Thoracic aorta (tissue), 2 donors: ENCODE measurements around the gene FRMPD2. TPM values are rescaled to one million over a fixed set of nuclear protein-coding genes. Genes with fewer than 3 reads are reported as not detected.
"Not testable (repeated sequence)": the region's sequence is repeated elsewhere in the genome, so short reads cannot be mapped to it uniquely, and the experiment has no call there.

Source experiments
- ATAC-seq: fragments of 150-250 bp; one replicate; pipeline ENCODE4 v1.8.0; 2017; ENCODE audit warnings: low read depth; ENCODE audit not compliant: insufficient number of reproducible peaks, low FRiP score
- DNase-seq: peaks from one replicate; pipeline ENCODE4 v3.0.0-alpha.2; 2020; ENCODE audit warnings: low spot score
- H3K27ac ChIP-seq, 2 donors: fragments of 200-600 bp; sonication (generic); 1 replicate in 1 of 2; 2 replicates in 1 of 2; pipeline ENCODE4 v1.5.1; 2016; ENCODE audit warnings: mild to moderate bottlenecking in 2 of 2, moderate library complexity in 2 of 2
- H3K27me3 ChIP-seq: fragments of 200-600 bp; sonication (generic); replicated peaks from 2 replicates; pipeline ENCODE4 v1.6.0; 2016; ENCODE audit warnings: mild to moderate bottlenecking; ENCODE audit not compliant: insufficient read depth
- H3K36me3 ChIP-seq: fragments of 200-600 bp; sonication (generic); one replicate; pipeline ENCODE4 v1.5.1; 2016
- H3K4me1 ChIP-seq, 2 donors: fragments of 200-600 bp; sonication (generic); 1 replicate in 1 of 2; 2 replicates in 1 of 2; pipeline versions ENCODE4 v1.5.1 to v1.6.0; 2016; ENCODE audit warnings: low read depth in 2 of 2, mild to moderate bottlenecking in 1 of 2; ENCODE audit not compliant: control insufficient read depth in 1 of 2
- H3K4me3 ChIP-seq: fragments of 200-600 bp; sonication (generic); 2 replicates; pipeline ENCODE4 v1.5.1; 2016; ENCODE audit warnings: mild to moderate bottlenecking
- H3K9me3 ChIP-seq: fragments of 200-600 bp; sonication (generic); 2 replicates; pipeline ENCODE4 v1.5.1; 2016
- total RNA-seq, 2 donors: library from RNA; depleted of rRNA; stranded (reverse); fragments of >200 nt; gene quantifications; one replicate each; pipeline versions ENCODE4 v1.1.0 to v1.2.3, GENCODE V29; 2016

The FRMPD2 gene
- total RNA-seq, 2 donors from 2014 or later: not detected

DNA sequence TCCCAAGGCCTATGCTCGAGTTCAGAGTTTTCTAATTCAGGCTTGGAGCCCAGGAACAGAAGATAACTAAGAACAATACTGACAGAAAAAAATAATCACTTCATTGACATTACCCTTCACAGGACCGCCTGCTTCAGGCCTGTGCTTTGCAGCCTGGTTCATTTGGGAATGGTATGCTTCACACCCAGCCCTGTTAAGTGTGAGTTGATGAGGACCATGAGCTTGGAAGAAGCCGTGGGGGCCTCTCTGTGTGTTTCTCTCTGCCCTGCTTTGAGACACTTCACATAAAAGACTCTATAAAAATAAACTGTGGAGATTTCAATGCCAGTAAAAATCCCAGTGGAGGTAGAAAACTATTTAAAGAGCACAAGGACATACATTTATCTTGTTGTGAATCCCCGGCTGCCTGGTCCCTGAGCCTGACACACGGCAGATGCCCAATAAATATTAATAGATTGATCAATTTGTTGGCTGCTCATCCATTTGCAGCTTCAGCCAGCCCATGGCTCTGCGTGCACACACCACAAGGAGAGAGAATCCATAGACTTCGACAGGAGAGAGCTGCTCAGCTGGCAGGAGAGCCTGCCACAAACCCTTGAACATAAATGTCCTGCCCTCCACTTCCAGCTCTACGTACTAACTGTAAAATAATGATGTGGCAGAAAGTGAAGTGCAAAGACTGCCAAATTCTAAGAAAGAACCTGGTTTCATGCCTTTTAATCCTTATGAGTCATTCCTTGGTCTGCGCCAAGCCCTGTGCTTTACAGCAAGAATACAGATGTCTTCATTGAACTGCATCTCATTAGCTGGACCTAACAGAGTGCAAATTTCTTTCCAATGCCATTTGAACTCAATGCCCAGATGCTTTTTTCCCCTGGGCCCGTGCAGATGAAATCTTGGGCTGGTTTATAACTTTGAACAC is 130.5 kb downstream of the FRMPD2 start:
- H3K27me3 ChIP-seq, DNase-seq, H3K4me3 ChIP-seq, H3K4me1 ChIP-seq, H3K27ac ChIP-seq, ATAC-seq, H3K9me3 ChIP-seq, H3K36me3 ChIP-seq: not testable (repeated sequence)

DNA sequence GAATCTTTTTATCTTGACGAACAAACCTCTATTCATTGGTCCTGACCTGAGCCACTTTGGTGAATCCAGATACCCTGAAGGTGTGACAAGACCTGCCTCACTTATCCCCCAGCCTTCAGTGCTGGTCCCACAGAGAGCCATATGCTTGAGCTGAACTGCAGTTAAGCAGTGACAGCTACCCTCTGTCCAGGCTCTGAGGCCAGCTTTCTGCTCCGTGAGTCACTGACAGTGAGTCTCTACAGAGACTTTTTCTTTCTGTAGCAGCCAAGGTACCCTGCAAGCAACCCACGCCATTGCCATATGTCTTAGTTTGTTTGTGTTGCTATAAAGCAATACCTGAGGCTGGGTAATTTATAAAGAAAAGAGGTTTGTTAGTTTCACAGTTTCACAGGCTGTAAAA is 133.5 kb downstream of the FRMPD2 start:
- ATAC-seq, H3K27ac ChIP-seq, H3K27me3 ChIP-seq, H3K9me3 ChIP-seq, H3K4me3 ChIP-seq, H3K36me3 ChIP-seq, H3K4me1 ChIP-seq, DNase-seq: not testable (repeated sequence)

DNA sequence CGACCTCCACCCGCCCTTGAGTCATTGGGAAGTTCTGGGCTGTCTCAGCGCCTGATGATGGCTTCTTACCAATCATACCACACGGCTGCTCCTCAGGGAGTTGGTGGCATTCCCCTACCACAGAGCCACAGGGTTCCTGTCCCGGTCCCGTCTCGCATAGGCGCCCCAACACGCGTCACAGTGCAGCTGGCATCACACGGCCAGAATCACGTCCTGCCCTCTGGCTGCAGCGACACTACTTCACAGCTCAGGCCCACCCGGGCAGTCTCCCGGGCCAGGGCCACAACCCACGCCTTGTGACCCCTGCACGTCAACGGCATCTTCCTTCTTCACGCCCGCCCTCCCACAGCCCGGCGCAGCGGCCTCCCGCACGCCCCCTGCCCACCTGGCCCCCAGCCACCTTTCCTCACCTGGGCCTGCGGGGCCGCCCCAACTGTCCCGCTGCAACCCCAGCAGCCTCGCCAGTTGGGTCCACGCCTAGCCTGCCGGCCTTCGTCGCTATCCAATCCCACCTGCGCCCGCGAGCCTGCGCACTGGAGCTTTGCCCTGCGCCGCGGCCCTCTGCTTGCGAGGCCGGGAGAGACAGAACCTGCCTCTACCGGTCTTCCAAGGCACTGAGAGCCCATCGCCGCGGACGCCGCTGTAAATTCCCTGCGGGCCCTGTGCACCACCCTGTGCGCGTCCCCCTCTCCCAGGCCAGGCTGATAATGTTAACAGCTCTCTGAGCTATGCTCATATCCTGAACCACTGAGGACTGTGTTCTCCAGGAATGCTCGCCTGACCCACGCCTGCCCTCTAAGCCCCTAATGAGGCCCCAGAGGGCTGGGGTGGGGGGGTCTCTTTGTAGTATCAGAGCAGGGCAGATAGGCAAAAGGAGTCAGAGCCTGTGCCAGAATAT is 134.3 kb downstream of the FRMPD2 start:
- H3K27ac ChIP-seq, H3K27me3 ChIP-seq, DNase-seq, H3K4me1 ChIP-seq, H3K4me3 ChIP-seq, ATAC-seq, H3K9me3 ChIP-seq, H3K36me3 ChIP-seq: not testable (repeated sequence)

DNA sequence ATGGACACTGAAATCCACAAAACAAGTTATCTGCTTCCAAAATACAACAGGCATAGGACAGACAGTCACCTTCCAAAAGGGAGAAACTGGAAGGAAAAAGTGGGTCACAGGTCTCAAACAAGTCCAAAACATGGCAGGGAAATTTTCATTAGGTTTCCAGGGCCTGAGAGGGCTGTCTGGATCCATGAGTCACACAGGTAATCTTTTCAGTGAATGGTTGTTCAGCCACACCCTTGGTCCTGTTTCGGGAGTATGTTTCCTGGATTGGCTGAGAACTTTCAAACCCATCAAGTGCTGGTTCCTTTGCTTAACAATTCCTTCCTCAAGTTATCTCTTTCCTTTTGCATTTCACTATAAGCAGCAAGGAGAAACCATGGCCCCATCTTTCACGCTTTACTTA is 145.5 kb downstream of the FRMPD2 start:
- DNase-seq, H3K9me3 ChIP-seq, ATAC-seq, H3K4me1 ChIP-seq, H3K27ac ChIP-seq, H3K4me3 ChIP-seq, H3K27me3 ChIP-seq, H3K36me3 ChIP-seq: not testable (repeated sequence)

DNA sequence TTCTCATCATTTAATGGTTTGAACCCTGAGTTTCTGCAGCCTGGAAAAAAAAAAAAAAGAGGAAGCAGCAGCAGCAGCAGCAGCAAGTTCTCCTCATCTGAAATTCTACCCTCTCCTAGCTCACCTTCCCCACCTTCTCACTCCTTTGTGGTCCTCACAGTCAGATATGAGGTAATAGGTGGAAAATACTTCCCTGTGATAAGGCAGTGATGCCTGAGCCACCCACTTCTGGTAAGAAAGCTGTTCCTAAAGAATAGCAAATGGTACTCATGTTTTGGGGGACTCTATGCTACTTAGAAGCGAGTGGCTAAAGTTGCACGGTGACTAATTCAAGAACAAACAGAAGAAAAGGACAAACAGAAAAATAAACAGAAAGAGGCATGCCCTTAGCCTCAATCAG is 148.2 kb downstream of the FRMPD2 start:
- H3K9me3 ChIP-seq, ATAC-seq, H3K4me1 ChIP-seq, DNase-seq, H3K36me3 ChIP-seq, H3K27ac ChIP-seq, H3K27me3 ChIP-seq, H3K4me3 ChIP-seq: not testable (repeated sequence)

DNA sequence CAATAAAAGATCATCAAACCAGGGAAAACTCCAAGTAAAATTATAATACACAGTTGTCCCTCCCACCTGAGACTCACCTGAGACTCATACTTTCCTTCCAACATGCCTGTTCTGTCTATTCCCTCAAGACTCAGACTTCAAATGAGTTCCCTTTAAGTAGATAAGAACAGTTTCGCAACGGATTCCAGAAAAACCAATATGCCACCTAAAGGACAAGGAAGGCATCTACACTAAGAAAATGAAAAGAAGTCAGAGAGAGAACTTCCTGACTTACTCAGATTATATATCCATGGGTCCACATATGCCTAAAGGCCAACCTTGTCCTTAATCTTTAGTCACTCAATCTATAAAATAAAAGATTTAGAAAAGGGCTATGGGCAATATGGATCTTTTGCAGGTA is 148.9 kb downstream of the FRMPD2 start:
- not testable (repeated sequence) for H3K36me3 ChIP-seq, H3K4me1 ChIP-seq, H3K4me3 ChIP-seq, H3K9me3 ChIP-seq, H3K27ac ChIP-seq, DNase-seq, ATAC-seq, H3K27me3 ChIP-seq

DNA sequence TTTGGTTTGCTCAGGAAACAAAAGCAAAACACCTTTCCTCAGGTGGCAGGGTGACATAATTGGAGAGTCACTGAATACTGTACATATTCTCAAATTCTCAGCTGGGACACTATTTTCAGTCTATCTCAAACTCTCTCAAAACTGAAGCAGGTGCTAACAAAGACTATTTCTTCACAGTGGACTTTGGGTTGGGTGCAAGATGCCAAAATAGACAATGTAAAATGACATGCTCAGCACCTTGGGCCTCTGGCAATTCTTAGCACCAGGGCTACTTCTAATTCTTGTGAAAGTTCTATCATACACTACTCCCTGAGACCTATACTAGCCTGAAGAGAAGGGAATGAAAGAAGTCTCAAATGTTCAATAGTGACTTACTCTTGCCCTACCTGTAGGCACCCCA is 151.9 kb downstream of the FRMPD2 start:
- H3K4me1 ChIP-seq, DNase-seq, H3K27ac ChIP-seq, H3K27me3 ChIP-seq, H3K9me3 ChIP-seq, H3K4me3 ChIP-seq, H3K36me3 ChIP-seq, ATAC-seq: not testable (repeated sequence)

DNA sequence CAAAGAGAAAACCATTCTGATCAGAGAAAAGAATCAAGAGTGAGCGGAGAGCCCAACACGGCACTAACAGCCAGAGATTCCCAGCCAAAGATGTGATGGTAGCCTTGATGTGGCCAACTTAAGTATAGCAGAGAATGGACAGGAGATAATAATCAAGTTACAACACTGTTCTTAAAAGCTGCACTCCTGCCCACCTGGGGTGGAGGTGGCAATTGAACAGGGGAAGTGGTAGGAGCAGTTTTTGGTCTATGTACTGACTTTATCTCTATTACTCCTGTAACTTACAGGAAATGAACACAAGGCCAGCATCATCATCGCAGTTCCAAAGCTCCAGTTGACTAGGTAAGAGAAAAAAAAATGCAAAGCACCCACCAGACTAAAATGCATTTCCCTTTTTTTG is 164.2 kb downstream of the FRMPD2 start:
- not testable (repeated sequence) for ATAC-seq, H3K4me1 ChIP-seq, DNase-seq, H3K27ac ChIP-seq, H3K27me3 ChIP-seq, H3K36me3 ChIP-seq, H3K4me3 ChIP-seq, H3K9me3 ChIP-seq

Other genes with a start within 250 kb of the FRMPD2 start
- gene MAPK8, start 32.0 kb upstream of the FRMPD2 start, total RNA-seq: 10 to 100 TPM; 19.5 to 57.4 TPM